DOHH2 (cell line): ENCODE measurements around the gene IQCM.

Experiments
- EZH2phosphoT487 ChIP-seq: fragments of 200-600 bp; sonication (generic); IDR thresholded peaks from 2 replicates; pipeline ENCODE4 v1.6.1; 2017; ENCODE audit warnings: borderline replicate concordance, mild to moderate bottlenecking, antibody characterized with exemption, low read length, moderate library complexity, mixed read lengths
- TF ChIP-seq, protein P1 (sequence below): fragments of 200-600 bp; sonication (generic); IDR thresholded peaks from one replicate; pipeline ENCODE4 v1.5.1; 2014; ENCODE audit warnings: antibody characterized with exemption, mild to moderate bottlenecking, low read depth, low read length; ENCODE audit not compliant: poor library complexity, severe bottlenecking

DNA sequence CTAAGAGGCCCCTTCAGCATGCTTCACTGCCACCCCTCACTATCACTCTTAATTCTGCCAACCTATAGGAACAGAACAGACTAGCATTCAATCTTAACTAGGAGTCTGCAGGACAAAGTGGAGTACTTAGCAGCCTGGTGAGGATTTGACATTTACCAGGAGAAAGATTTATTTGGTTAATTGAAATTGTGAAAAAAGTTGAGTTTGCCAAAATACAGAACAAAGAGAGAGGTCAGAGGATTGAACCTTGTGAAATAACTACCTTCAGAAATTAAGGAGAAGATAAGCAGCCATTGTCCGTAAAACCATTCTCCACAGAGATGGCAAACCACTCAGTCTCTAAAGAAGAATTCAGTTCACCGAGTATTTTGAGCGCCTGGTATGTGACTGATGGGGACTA lies 41.8 kb upstream of the IQCM start:
- TF ChIP-seq, protein P1, sequence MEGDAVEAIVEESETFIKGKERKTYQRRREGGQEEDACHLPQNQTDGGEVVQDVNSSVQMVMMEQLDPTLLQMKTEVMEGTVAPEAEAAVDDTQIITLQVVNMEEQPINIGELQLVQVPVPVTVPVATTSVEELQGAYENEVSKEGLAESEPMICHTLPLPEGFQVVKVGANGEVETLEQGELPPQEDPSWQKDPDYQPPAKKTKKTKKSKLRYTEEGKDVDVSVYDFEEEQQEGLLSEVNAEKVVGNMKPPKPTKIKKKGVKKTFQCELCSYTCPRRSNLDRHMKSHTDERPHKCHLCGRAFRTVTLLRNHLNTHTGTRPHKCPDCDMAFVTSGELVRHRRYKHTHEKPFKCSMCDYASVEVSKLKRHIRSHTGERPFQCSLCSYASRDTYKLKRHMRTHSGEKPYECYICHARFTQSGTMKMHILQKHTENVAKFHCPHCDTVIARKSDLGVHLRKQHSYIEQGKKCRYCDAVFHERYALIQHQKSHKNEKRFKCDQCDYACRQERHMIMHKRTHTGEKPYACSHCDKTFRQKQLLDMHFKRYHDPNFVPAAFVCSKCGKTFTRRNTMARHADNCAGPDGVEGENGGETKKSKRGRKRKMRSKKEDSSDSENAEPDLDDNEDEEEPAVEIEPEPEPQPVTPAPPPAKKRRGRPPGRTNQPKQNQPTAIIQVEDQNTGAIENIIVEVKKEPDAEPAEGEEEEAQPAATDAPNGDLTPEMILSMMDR: no peak
- TF ChIP-seq EZH2phosphoT487: no peak
